SJCRH30 (cell line): Measurements from ENCODE around the gene ANKRD2. TPM values are rescaled to one million over a fixed set of nuclear protein-coding genes. Genes with fewer than 3 reads are reported as not detected.

Source experiments
- DNase-seq, 2 experiments: peaks; one replicate each; pipeline ENCODE4 v3.0.0-alpha.2; 2015 to 2020
- H3K27ac ChIP-seq: fragments of 250-450 bp; sonication (Bioruptor Pico); 2 replicates; pipeline ENCODE4 v1.5.1; 2020; ENCODE audit warnings: mild to moderate bottlenecking, moderate library complexity
- H3K27me3 ChIP-seq: fragments of 250-450 bp; sonication (Bioruptor Pico); 2 replicates; pipeline ENCODE4 v1.5.1; 2020; ENCODE audit warnings: mild to moderate bottlenecking, moderate library complexity
- H3K36me3 ChIP-seq: fragments of 250-450 bp; sonication (Bioruptor Pico); 2 replicates; pipeline ENCODE4 v1.5.1; 2020; ENCODE audit warnings: mild to moderate bottlenecking, moderate library complexity
- H3K4me1 ChIP-seq: fragments of 250-450 bp; sonication (Bioruptor Pico); 2 replicates; pipeline ENCODE4 v1.5.1; 2020; ENCODE audit warnings: mild to moderate bottlenecking, moderate library complexity
- H3K4me3 ChIP-seq: fragments of 250-450 bp; sonication (Bioruptor Pico); 2 replicates; pipeline ENCODE4 v1.5.1; 2020; ENCODE audit warnings: mild to moderate bottlenecking, moderate library complexity
- H3K9me3 ChIP-seq: fragments of 250-450 bp; sonication (Bioruptor Pico); replicated peaks from 2 replicates; pipeline ENCODE4 v1.5.1; 2020; ENCODE audit warnings: mild to moderate bottlenecking, moderate library complexity
- total RNA-seq: library from RNA; depleted of rRNA; stranded (reverse); fragments of >200 nt; shearing (Covaris generic); gene quantifications from 2 replicates; pipeline ENCODE4 v1.2.3, GENCODE V29; 2014

Gene ANKRD2
- total RNA-seq, 1 experiment from 2014 or later: 0.26 TPM

GRCh38 chr10:97590082-97590747 lies 17.6 kb downstream of the ANKRD2 start:
- Histone ChIP-seq H3K36me3 (no peaks in the 10 kb centered on the region), H3K9me3 (no peaks in the 10 kb centered on the region), H3K27ac (peak overlapping the region; percentile 74)

GRCh38 chr10:97590748-97591495 lies 18.3 kb downstream of the ANKRD2 start:
- Histone ChIP-seq H3K27ac (no peak overlapping the region), H3K27me3 (no peaks in the 10 kb centered on the region), H3K9me3 (no peaks in the 10 kb centered on the region), H3K4me3 (no peak overlapping the region), H3K4me1 (peaks cover 29% of the 10 kb centered on the region), H3K36me3 (no peaks in the 10 kb centered on the region)
- peak; percentile 38 to 70 for DNase-seq

More at GRCh38 chr10:97590082-97590747, 17.6 kb downstream of the ANKRD2 start:
- DNase-seq: no peak
- Histone ChIP-seq H3K4me1 (peaks cover 36% of the 10 kb centered on the region), H3K27me3 (no peaks in the 10 kb centered on the region), H3K4me3 (no peak overlapping the region)

DNA sequence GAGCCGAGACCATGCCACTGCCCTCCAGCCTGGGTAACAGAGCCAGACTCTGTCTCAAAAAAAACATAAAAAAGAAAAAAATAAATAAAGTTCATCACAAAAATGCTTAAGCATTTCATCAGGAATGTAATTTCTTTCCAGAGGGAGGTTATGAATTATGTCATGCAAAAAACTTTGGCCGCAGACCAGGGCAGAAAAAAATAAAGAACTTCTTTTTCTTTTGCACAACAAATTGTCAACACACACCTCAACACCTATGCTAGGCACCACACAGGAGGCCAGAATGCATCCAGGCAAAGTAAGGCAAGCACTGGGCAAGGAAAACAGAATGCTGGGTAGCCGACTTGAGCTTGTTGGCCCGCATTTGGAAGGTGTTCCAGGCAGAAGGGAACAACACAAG lies 20.8 kb downstream of the ANKRD2 start:
- Histone ChIP-seq H3K36me3 (no peaks in the 10 kb centered on the region), H3K9me3 (no peaks in the 10 kb centered on the region), H3K27me3 (no peaks in the 10 kb centered on the region), H3K4me3 (no peak overlapping the region), H3K27ac (no peak overlapping the region), H3K4me1 (peaks cover 31% of the 10 kb centered on the region)
- no peak for DNase-seq

GRCh38 chr10:97596101-97597082 lies 23.8 kb downstream of the ANKRD2 start:
- Histone ChIP-seq H3K27ac (no peak overlapping the region), H3K4me3 (no peak overlapping the region), H3K9me3 (no peaks in the 10 kb centered on the region), H3K27me3 (no peaks in the 10 kb centered on the region), H3K4me1 (peaks cover 4% of the 10 kb centered on the region), H3K36me3 (no peaks in the 10 kb centered on the region)
- DNase-seq: peak in 1 of 2 experiments; percentile 29

- no peak overlapping the region for H3K27ac ChIP-seq
- peaks cover 4% of the 10 kb centered on the region; the same call in 1 of the 2 replicates for H3K4me1 ChIP-seq
- H3K4me3 ChIP-seq: no peak overlapping the region
- no peak for DNase-seq
- H3K9me3 ChIP-seq: no peaks in the 10 kb centered on the region
- H3K27me3 ChIP-seq: no peaks in the 10 kb centered on the region
- H3K36me3 ChIP-seq: no peaks in the 10 kb centered on the region
These were observed 25.2 kb downstream of the ANKRD2 start for GRCh38 chr10:97597778-97598177.

- Histone ChIP-seq H3K27ac (no peak overlapping the region), H3K4me1 (peaks cover 4% of the 10 kb centered on the region; the same call in 1 of the 2 replicates), H3K9me3 (no peaks in the 10 kb centered on the region), H3K4me3 (no peak overlapping the region), H3K36me3 (no peaks in the 10 kb centered on the region), H3K27me3 (no peaks in the 10 kb centered on the region)
- DNase-seq: no peak
These were observed 26.1 kb downstream of the ANKRD2 start for GRCh38 chr10:97598407-97599271.

DNA sequence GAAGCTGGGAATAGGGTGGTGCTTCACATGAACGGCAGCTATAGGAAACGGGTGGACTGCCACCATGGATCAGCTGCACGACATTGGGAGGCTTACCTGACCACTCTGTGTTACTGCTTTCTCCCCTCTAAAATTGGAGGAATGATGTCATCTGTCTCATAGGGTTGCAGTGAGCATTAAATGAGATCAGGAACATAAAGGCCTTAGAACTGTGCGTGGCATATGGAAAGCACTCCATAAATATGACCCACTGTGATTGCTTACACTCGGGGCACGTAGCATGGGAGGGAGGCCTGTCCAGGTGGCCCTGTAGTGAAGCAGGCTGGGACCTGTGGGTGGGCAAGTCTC lies 26.7 kb downstream of the ANKRD2 start:
- no peak overlapping the region for H3K4me3 ChIP-seq
- H3K27ac ChIP-seq: no peak overlapping the region
- peaks cover 4% of the 10 kb centered on the region; the same call in 1 of the 2 replicates for H3K4me1 ChIP-seq
- no peaks in the 10 kb centered on the region for H3K27me3 ChIP-seq
- no peaks in the 10 kb centered on the region for H3K9me3 ChIP-seq
- no peak for DNase-seq
- no peaks in the 10 kb centered on the region for H3K36me3 ChIP-seq

GRCh38 chr10:97600616-97601015 lies 28.0 kb downstream of the ANKRD2 start:
- Histone ChIP-seq H3K36me3 (no peaks in the 10 kb centered on the region), H3K27me3 (no peaks in the 10 kb centered on the region), H3K4me1 (peaks cover 4% of the 10 kb centered on the region; the same call in 1 of the 2 replicates), H3K27ac (no peak overlapping the region), H3K4me3 (no peak overlapping the region), H3K9me3 (no peaks in the 10 kb centered on the region)
- no peak for DNase-seq

DNA sequence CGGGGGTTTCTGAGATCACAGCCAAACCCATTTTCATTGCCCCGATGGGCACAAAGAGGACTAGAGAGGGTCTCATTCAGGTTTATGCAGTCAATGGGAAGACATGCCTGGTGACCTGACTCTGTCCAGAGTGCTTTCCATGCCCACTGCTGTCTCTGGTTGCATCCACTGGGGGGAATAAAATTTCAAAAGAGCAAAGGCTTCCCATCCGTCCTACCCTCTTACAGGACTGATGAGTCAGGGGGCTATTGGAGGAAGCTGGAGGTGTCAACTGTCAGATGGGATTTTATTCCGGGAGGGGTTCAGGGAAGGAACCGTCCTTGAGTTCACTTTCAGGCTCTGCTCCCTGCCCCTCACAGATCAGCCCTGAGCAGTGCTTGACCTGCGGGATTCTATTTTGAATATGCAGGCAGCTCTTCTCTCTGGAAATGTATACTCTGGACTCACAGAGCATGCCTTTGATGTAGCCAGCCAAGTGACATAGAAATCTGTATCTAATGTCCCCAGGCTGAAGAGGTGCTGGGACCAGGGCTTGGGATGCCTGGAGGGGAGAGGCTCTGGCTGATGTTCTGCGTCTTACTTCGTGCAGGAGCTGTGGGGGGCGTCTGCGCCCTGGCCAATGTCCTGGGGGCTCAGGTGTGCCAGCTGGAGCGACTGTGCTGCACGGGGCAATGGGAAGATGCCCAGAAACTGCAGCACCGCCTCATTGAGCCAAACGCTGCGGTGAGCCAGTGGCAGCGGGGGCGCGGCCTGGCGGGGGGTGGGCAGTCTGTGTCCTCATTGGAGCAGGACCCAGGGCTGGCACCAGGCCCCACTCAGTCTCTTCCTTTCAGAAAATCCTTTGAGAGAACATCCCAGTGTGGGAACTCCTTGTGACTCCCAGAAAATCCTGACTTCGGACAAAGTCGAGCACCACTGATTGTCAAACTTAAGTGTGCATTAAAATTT lies 29.0 kb downstream of the ANKRD2 start:
- no peak for DNase-seq
- Histone ChIP-seq H3K27me3 (no peaks in the 10 kb centered on the region), H3K9me3 (no peaks in the 10 kb centered on the region), H3K4me1 (peaks cover 4% of the 10 kb centered on the region; the same call in 1 of the 2 replicates), H3K4me3 (no peak overlapping the region), H3K36me3 (no peaks in the 10 kb centered on the region), H3K27ac (no peak overlapping the region)

DNA sequence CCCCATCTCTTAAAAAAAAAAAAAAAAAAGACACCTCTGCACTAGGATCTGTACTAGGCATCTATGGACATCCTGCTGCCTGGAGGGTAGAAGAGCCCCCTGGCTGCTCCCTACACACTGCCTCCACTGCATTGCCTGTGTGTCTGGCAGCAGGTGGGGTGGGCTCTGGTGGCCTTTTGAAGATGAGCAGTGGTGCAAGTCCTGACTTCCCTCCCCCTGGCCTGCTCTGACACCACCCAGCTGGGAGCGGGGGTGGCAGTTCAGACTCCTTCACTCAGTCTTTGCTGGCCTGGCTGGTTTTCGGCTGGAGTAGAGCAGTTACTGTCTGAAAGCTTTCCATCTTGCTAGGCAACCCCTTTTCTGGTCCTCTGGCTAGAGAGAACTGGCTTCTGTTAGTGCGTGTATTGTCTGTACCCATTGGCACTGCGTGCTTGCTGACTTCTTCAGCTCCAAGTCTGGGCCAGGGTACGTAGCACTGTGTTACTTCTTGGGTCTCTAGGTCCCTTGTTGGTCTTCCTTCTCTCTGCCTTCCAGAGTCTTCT lies 34.6 kb downstream of the ANKRD2 start:
- H3K4me3 ChIP-seq: no peak overlapping the region
- no peaks in the 10 kb centered on the region for H3K27me3 ChIP-seq
- no peak overlapping the region for H3K27ac ChIP-seq
- H3K4me1 ChIP-seq: peaks cover 14% of the 10 kb centered on the region
- no peaks in the 10 kb centered on the region for H3K9me3 ChIP-seq
- H3K36me3 ChIP-seq: no peaks in the 10 kb centered on the region
- DNase-seq: no peak

DNA sequence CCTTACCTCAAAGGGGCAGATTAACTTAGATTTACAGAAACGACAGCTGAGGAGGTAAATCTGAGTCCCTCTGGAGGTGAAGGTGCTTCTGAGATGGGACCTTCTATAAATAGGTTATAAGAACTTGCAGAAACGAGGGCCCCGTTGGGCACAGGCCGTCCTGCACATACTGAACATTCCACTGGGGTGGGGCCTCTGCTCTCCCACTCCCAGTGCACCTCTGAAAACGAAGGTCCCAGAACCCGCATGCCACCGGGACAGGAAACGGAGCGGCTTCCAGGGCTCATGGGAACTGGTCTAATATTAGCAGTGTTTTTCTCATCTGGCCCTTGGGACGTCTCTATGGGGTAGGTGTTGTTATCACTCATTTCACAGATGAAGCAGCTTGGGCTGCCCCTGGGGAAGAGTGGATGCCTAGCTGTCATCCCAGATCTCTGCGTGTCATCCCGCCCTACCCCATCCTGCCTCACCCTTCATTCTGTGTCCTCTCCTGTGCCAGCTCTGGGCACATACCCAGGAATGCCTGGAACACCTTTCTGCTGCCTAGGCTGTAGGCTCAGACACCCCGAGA lies 36.5 kb downstream of the ANKRD2 start:
- H3K4me1 ChIP-seq: peaks cover 14% of the 10 kb centered on the region
- H3K4me3 ChIP-seq: no peak overlapping the region
- no peak overlapping the region for H3K27ac ChIP-seq
- H3K27me3 ChIP-seq: no peaks in the 10 kb centered on the region
- no peaks in the 10 kb centered on the region for H3K9me3 ChIP-seq
- no peaks in the 10 kb centered on the region for H3K36me3 ChIP-seq
- DNase-seq: peak; percentile 60 to 76

GRCh38 chr10:97611473-97611872 lies 38.9 kb downstream of the ANKRD2 start:
- Histone ChIP-seq H3K4me1 (peaks cover 14% of the 10 kb centered on the region), H3K27ac (no peak overlapping the region), H3K27me3 (no peaks in the 10 kb centered on the region), H3K9me3 (no peaks in the 10 kb centered on the region), H3K4me3 (no peak overlapping the region), H3K36me3 (no peaks in the 10 kb centered on the region)
- no peak for DNase-seq

GRCh38 chr10:97612386-97612785 lies 39.8 kb downstream of the ANKRD2 start:
- H3K4me1 ChIP-seq: peaks cover 14% of the 10 kb centered on the region
- H3K9me3 ChIP-seq: no peaks in the 10 kb centered on the region
- DNase-seq: peak; percentile 29 to 75
- H3K27me3 ChIP-seq: no peaks in the 10 kb centered on the region
- H3K27ac ChIP-seq: no peak overlapping the region
- H3K36me3 ChIP-seq: no peaks in the 10 kb centered on the region
- H3K4me3 ChIP-seq: no peak overlapping the region
